SW480 (cell line): ENCODE measurements around the gene F5.

Source experiments
- DNase-seq: peaks from one replicate; pipeline ENCODE4 v3.0.0-alpha.2; 2016; ENCODE audit warnings: low spot score

The F5 gene

GRCh38 chr1:169588112-169588511 is 1.8 kb upstream of the F5 start:
- no peak for DNase-seq

GRCh38 chr1:169586067-169586394 is 250 bp downstream of the F5 start:
- no peak for DNase-seq

- no peak for DNase-seq
These were observed 1.1 kb downstream of the F5 start for GRCh38 chr1:169585181-169585580.

- DNase-seq: no peak
These were observed 1.7 kb downstream of the F5 start for GRCh38 chr1:169584483-169585144.

GRCh38 chr1:169577981-169578738 is 8.1 kb downstream of the F5 start:
- no peak for DNase-seq

- no peak for DNase-seq
These were observed 9.3 kb downstream of the F5 start for GRCh38 chr1:169576935-169577331.

GRCh38 chr1:169576241-169576934 is 9.9 kb downstream of the F5 start:
- DNase-seq: no peak

GRCh38 chr1:169574336-169574735 is 11.9 kb downstream of the F5 start:
- no peak for DNase-seq

GRCh38 chr1:169572187-169572586 is 14.1 kb downstream of the F5 start:
- DNase-seq: no peak

- DNase-seq: no peak
These were observed 14.8 kb downstream of the F5 start for GRCh38 chr1:169571450-169571849.

- peak; percentile 50 for DNase-seq
These were observed 16.1 kb downstream of the F5 start for GRCh38 chr1:169570172-169570574.

GRCh38 chr1:169568497-169568896 is 17.8 kb downstream of the F5 start:
- DNase-seq: no peak

- DNase-seq: no peak
These were observed 20.7 kb downstream of the F5 start for GRCh38 chr1:169565335-169566271.

GRCh38 chr1:169563650-169564049 is 22.6 kb downstream of the F5 start:
- no peak for DNase-seq

GRCh38 chr1:169563019-169563615 is 23.2 kb downstream of the F5 start:
- DNase-seq: no peak

GRCh38 chr1:169561692-169562091 is 24.6 kb downstream of the F5 start:
- no peak for DNase-seq

- no peak for DNase-seq
These were observed 29.1 kb downstream of the F5 start for GRCh38 chr1:169557131-169557530.

- peak; percentile 60 for DNase-seq
These were observed 36.0 kb downstream of the F5 start for GRCh38 chr1:169550294-169550693.

- no peak for DNase-seq
These were observed 38.0 kb downstream of the F5 start for GRCh38 chr1:169548282-169548681.

- peak; percentile 64 for DNase-seq
These were observed 39.9 kb downstream of the F5 start for GRCh38 chr1:169546087-169546995.

GRCh38 chr1:169545472-169545871 is 40.8 kb downstream of the F5 start:
- DNase-seq: no peak
